Heart left ventricle (tissue), 13 donors: Measurements from ENCODE around the gene DCAF8.

Experiments used
- CTCF ChIP-seq, 12 donors: fragments of 200-600 bp; sonication (generic) in 4 of 12; IDR thresholded peaks; one replicate each; pipeline versions ENCODE4 v1.5.0 to v1.8.0; 2018 to 2022; ENCODE audit warnings: antibody characterized with exemption in 12 of 12, mild to moderate bottlenecking in 5 of 12
- POLR2A ChIP-seq, 2 donors: fragments of 450-650 bp; IDR thresholded peaks; one replicate each; pipeline ENCODE4 v1.6.1; 2017; ENCODE audit warnings: antibody characterized with exemption in 2 of 2, mild to moderate bottlenecking in 2 of 2, moderate library complexity in 2 of 2
- donor health status: ischemic (EF 13 %, LVEDD 7.1; RV severe dilation, severe dysfunction).
- donor health status: DM: no; HTN: yes; CAD: no.
- donor health status: DM: no; HTN: no; CAD: no.
- donor health status: ischemic (EF 25% LVEDD 6.9; RV normal size, moderate dysfunction).
- donor health status: ischemic (EF 25% LVEDD 5.7; RV mildly dilated, moderate dysfunction).
- donor health status: ischemic (EF 35%, LVEDD 5.7; RV mildly dilated, moderate dysfunction).
- donor health status: nonischemic (EF 11% LVEDD 7.7; RV severe dilation, severe dysfunction).
- donor health status: DM: yes; HTN: yes; CAD: no.
- donor health status: PGD.
- donor health status: ischemic (EF 29% LVEDD 5.4; RV normal size, mild dysfunction).
- donor health status: nonischemic (EF 23%, LVEDD 6.1; RV moderate dilation, normal function).

GRCh38 chr1:160308451-160309184 lies 46.3 kb upstream of the DCAF8 start:
- TF ChIP-seq POLR2A (IDR thresholded peaks at IDR 0.05) (no peak), CTCF (IDR thresholded peaks at IDR 0.05) (no peak)
